DMS153 treated with DMSO at 0.1 percent for 48 hours (cell line): ENCODE measurements around the gene FAM98C.

ENCODE experiments used
- DNase-seq: peaks from one replicate; lab custom pipeline; 2025; ENCODE audit not compliant: unreplicated experiment; lab: John Stamatoyannopoulos, UW

FAM98C gene

DNA sequence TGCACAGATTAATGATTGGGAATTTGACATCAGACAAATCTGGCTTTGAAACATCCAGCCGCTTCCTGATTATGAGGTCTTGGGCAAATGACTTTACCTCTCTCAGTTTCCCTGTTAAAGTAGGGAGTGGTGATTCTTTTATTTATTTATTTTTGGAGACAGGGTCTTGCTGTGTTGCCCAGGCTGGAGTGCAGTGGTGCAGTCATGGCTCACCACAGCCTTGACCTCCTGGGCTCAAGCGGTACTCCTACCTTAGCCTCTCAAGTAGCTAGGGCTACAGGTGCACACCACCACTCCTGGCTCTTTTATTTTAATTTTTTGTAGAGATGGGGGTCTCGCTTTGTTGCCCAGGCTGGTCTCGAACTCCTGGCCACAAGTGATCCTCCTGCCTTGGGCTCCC is 25.8 kb upstream of the FAM98C start:
- no peak for DNase-seq

DNA sequence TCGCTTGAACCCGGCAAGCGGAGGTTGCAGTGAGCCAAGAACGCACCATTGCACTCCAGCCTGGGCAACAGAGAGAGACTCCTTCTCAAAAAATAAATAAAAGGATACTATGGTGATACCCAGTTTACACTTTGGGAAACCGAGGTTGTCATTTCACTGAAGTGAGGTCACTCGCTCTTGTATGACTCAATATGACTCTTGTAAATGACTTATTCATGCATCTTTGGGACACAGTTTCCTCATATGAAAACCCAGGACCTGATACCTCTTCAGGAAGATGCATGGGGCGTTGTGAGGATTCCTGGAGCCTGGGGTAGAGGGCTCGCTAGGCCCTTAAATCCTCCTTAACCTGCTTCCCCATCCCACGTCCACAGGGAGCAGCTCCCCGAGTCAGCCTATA is 24.0 kb upstream of the FAM98C start:
- DNase-seq, result no peak

DNA sequence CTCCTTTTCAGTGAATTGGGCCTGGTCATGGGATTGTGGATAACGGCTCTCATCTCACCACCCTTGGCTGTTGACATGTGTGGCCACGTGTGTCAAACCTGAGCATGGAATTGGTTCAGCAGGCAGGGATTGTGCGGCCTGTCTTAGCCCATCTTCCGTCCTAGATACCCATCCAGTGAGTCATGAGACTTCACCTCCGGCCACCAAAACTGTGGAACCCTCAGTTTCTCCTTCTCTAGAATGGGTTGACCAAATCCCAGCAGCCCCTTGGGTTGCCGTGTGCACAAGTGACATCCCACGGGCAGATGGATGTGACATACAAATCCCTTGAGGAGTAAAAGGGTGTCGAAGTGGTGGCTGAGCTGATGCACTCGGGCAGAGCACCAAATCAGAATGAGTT is 21.8 kb upstream of the FAM98C start:
- DNase-seq, result no peak

DNA sequence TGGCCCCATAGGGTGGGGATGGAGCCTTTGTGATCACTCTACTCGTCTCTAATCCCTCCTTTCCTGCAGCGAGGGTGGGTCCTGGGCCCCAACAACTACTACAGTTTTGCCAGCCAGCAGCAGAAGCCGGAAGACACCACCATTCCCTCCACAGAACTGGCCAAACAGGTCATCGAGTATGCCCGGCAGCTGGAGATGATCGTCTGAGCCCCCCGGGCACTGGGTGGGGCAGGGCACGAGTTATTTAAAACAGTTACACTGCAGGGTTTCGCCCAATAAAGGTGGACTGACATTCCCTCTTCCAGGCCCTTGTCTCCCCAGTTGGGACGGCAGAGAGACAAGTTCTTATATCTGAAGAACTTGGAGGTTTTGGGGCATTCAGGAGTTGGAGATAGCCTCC is 19.7 kb upstream of the FAM98C start:
- DNase-seq, result no peak

DNA sequence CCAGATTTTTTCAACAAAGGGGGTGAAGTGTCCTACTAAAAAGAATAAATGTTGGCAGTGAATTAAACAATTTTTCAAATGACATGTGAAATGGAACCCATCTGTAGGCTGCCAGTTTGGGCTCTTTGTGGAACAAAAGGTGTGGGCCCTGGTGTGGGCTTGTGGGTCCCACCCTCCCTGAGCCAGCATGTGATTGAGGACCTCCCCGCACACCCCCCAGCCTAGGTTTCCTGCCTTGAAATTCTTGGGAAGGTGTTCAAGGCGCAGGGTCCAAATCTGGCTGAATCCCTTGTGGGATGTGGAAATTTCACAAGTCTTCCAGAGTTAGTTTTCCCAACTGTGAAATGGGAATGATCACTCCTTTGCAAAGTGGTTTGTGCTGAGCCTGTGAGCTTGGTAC is 19.1 kb upstream of the FAM98C start:
- no peak for DNase-seq

DNA sequence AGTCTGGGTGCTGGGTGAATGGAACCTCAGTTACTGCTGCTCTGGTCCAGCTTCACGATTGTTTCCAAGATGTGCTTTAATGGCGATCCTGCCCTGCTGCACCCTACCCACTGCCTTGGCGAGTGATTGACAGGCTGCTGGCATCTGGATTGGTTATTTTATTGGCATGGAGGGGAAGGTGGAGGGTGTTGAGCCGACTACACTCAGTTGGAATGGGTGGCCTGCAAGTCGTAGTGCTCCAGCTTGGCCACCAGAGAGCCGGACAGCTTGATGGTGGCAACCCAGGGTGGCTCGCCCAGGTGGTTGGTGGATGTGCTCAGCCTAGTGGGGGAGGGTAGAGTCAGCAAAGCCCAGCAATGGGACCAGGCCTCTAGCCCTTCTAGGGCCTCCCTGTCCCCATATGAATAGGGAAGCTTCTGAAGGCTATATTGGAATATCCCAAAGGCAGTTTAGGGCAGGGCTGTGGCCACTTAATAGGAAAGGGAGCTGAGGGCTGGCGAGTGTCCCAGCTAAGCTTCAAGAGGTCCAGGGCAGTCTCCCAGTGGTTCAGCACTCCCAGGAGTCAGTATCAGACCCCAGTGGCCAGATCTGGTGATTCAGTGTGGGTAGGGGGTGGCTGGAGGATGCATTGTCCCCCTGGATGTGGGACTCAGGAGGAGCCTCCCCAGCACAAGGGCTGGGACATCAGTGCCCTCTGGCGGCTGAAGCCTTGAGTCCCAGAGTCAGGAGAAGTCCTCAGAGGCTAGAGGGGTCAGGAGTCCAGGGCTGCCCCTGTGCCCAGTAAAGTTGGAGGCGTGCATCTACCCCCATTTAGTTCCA is 18.5 kb upstream of the FAM98C start:
- no peak for DNase-seq

DNA sequence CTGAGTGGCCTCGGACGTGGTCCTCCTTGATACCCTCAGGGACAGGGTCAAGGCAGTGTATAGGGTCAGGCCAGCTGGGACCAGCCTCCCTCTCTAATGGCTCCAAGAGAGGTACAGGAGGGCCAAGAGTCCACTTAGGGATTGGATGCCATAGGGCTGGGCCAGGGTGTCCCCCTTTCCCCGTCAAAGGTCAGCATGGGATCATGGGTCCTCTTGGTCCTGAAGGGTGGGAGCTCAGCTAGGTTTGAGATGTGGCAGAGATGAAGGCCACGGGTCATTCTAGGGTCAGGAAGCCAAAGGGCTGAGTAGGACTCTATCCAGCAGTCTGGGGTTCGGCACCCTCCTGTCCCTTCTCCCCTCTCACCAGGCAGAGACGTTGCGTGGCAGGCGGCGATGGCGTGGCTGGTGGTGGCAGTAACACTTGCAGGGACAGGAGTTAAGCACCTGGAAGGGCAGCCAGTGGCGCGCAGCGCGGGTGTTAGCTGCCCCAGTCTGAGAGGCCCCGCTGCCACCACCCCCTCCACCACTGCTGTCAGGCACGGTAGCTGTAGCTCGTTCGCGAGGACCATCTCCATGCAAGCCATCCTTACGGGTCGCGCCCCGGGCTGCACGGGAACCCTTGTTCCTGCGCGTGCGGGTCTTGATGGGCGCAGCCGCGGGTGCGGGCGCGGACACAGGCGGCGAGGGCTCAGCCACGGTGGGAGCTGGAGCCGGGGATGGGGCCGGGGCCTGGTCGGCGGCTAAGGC is 17.7 kb upstream of the FAM98C start:
- no peak for DNase-seq

DNA sequence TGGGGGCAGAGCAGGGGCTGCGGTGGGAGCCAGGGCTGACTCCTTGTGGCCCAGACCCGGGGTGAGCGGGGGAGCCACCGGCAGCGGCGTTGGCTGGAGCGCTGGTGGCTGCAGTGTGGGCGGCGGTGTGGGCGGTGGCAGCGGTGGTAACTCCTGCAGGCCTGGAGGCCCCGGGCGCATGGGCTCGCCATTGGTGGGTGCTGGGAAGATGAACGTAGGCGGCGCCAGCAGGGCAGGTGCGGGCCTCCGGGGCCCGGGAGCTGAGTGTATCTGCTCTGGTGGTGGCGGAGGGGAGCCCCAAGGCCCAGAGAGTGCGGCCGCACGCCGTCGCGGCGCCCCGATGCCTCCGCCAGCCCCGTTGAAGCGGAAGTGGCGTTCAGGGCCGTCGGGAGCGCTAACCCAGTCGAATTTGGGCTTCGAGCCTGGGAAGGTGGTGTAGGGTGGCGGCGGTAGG is 17.1 kb upstream of the FAM98C start:
- DNase-seq, result no peak

DNA sequence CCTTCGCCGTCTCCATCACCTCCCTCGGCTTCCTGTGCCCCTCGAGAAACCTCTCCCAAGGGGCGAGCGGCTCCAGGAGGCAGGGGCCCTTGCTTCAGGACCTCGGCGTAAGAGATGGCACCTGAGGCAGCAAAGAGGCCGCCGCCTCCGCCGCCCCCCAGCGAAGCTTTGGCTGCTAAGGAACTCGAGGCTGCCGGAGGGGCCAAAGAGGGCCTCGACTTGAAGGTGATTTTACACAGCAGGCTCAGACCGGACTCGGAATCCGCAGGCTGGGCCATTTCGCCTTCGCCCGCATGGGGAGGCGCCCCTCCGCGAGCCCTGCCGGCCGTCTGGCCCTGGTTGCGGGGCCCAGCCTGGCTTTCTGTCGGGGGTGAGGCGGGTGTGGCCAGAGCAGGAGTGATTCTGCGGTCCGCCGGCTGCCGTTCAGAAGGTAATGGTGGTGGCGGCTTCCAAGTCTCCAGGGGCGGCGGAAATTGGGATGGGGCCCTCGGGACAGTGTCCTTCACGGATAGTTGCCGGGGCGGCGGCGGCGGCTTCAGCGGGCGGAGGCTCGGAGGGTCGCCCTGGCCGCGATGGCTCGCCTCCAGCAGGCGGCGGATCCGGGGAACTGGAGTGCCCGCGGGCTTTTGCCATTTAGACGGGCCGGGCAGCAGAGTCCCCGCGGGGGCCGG is 16.5 kb upstream of the FAM98C start:
- no peak for DNase-seq

DNA sequence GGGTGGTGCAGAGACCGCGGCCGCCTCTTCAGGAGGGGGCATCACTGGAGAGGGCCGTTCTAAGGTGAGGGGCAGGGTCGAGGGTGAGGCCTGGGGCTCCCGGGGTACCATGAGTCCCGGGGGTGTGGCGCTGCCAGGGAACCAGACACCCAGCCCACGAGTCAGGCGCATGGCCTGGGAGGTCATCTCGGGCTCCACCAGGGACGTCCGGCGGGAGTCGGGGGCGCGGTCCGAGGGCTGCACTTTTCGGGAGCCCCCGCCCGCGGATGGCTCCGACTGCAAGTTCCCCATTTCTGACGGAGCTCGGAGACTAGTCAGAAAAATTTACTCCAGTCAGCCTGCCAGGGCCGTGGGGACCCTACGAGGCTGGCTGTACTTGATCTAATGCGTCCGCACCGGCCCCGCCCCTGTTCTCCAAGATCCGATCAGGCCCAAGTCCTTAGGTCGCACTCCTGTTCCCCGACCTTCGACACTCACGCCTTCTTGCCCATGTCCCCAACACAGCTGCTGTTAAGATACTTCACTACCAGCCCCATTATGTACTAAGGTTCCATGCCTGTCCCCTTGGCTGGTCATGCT is 15.8 kb upstream of the FAM98C start:
- DNase-seq, result no peak

DNA sequence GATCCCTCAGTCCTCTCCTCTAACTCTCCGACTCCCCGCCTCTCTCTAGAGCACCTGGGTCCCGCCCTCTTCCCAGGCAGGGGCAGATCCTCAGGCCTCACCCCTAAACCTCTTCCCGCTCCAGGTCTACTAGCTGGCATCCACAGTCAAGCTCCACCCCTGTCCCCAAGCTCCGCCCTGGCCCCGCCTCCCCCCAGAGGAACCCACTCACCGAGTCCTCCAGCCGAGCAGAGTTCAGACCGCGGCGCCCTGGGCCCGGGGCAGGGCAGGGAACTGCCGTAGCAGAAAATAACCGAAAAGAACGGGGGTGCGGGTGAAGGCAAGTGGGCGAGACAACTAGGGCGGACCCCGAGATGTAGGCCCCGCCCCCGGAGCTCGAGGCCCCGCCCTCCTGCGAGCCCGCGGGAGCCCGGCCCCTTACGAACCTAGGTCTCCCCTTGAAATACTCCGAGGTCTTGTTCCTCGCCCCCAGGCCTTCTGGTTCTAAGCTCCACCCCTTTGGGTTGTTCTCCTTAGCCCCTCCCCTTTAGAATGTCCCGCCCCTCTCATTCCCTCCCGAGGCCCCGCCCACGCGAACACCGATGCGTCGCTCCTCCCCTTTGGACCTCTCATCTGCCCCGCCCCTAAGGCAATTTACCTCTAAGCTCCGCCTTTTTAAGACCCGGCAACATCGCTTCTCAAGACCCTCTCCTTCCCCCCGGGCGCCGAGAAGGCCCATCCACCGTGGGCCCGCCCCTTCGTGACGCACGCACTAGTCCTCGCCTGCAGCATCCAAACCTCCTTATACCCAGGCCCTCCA is 15.1 kb upstream of the FAM98C start, which contains the start of gene GGN:
TSS of gene GGN (minus strand) at position 485 of the 799 bp plus-strand sequence. CDS start 773 bp downstream, outside the sequence.
- peak; percentile 82 for DNase-seq

DNA sequence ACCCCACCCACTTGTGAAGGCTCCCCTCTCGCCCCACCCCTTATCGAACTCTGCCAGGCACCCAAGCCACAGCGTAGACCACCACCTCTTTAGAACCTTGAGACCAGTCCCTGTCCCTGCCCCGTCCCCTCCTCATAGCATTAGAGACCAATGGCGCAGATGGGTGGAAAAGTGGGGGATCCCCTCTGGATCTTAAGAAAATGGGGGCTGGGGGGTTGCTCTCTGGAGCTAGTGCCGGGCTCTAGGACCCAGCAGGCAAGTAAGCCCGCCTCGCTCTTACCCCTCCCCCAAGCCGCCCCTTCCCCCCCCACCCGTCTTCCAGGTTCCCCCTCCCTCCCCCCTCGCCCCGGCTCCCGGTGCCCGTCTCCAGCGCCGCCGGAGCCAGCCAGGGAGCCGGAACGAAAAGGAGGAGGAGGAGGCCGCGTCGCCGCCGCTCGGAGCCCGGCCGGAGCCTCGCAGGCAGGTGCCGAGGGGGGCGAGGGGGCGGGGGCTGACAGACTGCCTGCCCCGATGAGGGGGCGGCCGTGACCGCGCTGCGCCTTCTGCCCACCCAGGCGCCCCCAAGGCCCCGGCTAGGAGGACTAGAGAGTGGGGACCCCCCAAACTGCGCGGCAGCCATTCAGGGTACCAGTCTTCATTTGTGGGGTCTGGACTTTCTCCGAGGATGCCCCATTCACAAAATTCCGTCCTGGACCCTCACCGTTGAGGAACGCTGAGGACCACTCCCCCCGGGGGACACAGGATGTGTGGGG is 14.4 kb upstream of the FAM98C start, which contains the start of gene SPRED3:
TSS of gene SPRED3 (plus strand) at position 349 of the 752 bp plus-strand sequence. CDS start 1,606 bp downstream, outside the sequence.
- no peak for DNase-seq

DNA sequence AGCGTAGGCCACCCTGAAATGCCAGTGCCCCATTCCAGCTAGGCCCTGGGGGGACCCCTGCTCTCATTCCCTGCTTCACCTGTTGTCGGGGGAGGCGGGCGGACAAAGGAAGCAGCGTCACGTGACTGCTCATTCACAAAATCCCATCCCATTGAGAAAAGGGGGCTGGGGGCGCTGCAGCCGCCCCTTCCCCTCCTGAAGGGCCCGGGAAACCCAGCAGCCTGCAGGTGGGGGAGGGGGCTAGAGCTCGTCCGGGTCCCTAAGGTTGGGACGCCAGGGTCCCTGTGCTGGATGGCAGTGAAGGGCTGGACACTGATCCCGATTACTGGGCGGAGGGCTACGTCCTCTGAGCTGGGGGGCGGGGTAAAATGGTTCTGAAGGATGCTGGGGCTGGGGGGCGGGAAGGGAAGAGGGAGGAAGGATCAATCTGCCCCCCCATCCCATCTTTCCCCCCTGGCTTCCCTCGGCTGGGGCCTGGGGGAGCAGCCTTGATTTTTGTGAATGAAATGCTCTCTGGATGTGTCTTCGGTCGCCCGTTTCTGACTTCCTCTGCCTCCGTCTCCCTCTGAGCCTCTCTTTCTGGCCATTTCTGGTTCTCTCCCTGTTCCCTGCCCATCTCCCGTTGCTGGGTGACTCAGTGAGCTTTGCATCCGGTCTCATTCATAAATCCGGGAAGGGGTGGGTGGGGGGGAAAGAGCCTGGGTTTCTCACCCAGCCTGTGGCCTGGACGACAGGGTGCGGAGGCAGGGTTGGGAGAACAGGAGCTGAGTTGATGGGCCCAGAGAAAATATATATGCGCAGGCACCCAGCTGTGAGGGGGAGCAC is 13.6 kb upstream of the FAM98C start:
- DNase-seq, result no peak

DNA sequence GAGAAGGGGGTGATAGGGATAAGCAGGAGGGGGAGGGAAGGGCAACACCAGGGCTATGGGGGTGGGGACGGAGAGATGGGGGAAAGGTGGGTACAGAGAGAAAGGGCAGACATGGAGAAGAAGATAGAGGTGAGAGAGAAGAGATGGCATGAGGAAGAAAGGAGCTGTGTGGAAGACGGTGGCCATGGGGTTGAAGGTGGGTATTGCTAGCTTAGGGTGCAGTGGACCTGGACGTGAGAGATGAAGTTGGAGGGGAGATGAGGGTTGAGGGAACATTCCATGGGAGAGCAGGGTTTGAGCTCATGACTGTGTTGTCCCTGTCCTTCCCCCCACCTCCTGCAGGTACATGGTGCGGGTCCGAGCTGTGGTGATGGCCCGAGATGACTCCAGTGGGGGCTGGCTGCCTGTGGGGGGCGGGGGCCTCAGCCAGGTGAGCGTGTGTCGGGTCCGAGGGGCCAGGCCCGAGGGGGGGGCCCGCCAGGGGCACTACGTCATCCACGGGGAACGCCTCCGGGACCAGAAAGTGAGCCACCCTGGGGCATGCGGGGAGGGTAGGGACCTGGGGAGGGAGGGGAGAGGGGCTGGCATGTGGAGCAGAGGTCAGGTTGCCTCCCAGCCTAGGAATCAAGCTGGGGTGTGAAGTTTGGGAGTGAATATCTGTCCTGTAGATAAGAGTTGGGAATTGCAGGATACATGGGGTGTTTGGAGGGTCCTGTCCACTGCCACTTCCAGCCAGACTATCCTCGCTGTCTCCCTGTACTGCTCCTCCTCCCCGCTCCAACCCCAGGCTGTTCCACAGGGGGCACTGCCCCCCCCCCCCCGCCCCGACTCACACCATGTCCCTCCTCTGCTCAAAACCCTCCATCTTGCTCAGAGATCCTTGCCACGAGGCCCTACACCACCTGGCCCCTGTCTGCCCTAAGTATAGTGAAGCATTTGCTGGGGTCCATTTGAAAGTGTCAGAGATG is 12.7 kb upstream of the FAM98C start:
- DNase-seq, result no peak

DNA sequence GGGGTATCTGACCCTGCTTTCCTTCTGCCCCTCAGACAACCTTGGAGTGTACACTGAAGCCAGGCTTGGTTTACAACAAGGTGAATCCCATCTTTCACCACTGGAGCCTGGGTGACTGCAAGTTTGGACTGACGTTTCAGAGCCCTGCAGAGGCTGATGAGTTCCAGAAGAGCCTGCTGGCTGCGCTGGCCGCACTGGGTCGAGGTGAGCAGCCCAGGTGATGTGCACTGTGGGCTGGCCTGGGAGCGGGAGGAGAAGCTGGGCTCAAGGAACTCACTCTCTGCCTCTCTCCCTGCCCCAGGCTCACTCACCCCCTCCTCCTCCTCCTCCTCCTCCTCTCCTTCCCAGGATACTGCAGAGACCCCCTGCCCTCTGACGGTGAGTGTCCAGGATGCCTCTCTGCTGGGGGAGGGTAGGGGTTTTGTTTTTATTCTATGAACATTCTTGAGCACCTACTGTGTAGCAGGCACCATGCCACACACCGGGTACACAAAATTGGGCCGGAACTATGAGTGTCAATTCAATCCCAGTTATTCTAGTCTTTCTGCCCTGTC is 10.9 kb upstream of the FAM98C start:
- DNase-seq, result no peak

DNA sequence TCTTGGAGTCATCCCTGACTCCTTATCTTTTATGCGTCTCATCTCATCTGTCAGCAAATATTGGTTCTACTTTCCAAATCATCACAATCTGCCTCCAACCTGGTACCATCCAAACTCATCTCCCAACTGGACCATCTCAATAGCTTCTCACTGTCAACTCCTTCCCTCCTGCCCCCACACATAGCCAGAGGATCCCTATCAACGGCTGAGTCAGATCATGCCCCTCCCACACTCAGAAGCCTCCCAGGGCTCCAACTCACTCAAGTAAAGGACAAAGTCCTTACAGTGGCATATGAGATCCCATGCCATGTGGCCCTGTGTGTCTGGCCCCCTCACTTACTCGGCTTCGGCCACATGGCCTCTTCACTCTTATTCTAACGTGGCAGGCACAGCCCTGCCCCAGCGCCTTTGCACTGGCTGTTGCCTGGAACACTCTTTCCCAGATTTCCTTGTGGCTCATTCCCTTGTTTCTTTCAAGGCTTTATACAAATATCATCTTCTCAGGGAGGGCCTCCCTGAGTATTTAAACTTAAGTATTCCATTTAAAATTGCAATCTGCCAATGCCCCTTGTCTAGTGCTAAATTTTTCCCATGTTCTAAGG is 10.1 kb upstream of the FAM98C start:
- no peak for DNase-seq

DNA sequence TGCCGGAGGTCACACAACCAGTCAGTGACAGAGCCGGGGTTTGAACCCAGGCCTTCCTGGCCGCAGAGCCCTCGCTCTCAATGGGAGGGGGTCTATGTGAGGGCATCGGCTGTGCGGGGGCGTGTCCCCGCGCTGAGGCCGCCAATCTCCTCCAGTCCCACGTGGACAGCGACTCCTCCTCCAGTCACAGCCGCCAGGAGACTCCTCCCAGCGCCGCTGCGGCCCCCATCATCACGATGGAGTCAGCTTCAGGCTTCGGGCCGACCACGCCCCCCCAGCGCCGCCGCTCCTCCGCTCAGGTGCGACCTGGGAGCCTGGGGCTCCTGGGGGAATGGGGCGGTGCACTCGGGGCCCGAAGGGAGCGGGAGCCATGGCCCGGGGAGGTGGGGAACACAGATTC is 8.4 kb upstream of the FAM98C start:
- DNase-seq, result no peak
